Stimulated activated CD4-positive, alpha-beta T cell treated with anti-CD3 and anti-CD28 coated beads, Interleukin-4, amount 100 ng/mL, for 48 hours (primary cell): ENCODE results near the gene INPP1.

Experiments used
- DNase-seq, 2 donors: peaks; one replicate each; pipeline ENCODE4 v3.0.0-alpha.2; 2020; ENCODE audit warnings: low read depth in 2 of 2

Gene INPP1

DNA sequence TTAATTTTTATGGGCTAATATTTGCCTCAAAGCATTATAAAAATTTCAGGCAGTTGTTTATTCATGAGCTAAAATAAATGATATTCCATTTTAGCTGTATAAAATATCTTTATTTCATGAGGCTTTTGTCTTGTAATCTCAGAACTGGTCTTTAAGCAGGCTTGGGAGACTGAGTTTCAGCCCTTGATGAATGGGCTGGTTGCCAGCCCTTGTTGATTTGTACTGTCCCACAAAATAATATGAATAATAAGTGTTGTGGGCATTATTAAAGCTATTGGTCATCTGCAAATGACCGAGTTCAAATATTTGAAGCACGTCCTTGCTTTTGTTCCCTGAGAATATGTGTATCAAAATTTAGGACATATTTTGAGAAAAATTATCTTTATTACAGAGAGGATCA lies 18.2 kb downstream of the INPP1 start:
- no peak for DNase-seq

GRCh38 chr2:190362894-190363293 lies 19.5 kb downstream of the INPP1 start:
- no peak for DNase-seq

DNA sequence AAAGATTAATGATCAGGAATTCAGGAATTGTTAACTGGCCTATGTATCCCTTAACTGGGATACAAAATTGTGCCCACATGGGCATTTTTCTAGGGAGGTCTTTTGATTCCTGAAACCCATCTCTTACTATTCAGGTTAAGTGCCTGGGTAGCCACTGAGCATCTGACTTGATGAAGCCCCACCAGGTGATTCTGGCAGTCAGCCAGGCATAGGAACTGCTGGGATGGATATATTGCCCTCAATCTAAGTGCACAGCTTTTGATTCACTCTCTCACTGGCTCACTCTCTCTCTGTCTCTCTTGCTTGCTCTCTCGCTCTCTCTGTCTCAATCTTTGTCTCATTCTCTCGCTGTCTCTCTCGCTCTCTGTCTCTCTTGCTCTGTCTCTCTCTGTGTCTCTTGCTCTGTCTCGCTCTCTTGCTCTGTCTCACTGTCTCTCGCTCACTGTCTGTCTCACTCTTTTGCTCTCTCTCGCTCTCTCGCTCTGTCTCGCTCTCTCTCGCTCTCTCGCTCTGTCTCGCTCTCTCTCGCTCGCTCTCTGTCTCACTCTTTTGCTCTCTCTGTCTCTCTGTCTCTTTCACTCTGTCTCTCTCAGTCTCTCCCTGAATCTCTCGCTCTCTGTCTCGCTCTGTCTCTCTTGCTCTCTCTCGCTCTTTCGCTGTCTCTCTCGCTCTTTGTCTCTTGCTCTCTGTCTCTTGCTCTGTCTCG lies 22.3 kb downstream of the INPP1 start:
- DNase-seq: no peak

GRCh38 chr2:190366248-190366753 lies 22.9 kb downstream of the INPP1 start:
- DNase-seq: no peak

- DNase-seq: no peak
These were observed 23.7 kb downstream of the INPP1 start for GRCh38 chr2:190367091-190367490.

GRCh38 chr2:190369635-190370034 lies 26.2 kb downstream of the INPP1 start:
- DNase-seq: no peak

DNA sequence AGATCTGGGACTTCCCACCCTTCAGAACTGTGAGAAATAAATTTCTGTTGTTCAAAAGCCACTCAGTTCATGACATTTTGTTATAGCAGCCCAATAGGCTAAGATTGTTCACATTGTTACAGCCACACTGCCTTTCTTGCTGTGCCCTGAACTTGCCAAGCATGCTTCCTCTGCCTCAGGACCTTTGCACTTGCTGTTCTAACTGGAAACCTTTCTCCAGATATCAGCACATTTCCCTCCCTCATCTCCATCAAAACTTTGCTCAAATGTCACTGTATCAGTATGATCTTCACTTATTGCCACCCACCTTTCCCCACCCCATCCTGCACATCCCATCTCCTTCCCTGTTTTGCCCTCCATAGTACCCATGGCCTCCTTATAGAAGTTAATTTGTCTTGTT lies 32.7 kb downstream of the INPP1 start:
- DNase-seq: no peak

DNA sequence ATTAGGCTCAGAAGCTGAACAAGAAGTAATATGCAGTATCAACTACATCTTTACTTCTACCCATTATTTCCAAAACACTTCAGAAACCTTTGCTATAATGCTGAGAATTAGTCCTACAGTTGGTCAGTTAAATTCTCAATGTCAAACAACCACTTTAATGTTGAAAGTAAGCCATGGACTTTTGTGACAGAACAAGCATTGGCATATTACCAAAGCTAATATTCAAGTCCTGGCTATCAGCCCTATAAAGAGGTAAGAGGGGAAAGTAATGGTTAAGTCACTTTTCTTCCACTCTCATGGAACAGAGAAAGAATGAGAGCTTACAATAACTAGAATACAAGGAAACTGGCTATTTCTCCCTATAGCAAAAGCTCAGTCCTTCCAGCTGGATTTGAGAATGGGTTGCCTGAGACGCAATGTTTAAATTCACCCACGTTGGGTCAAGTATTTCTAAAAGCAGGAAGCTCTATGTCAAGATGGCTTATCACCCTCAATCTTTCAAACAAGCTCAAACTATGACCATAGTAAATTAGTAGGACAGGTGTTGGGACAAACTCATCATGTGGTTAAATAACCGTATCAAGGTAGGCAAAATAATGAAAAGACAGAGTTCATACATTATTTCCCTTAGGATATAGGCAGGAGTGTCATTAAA lies 33.3 kb downstream of the INPP1 start:
- no peak for DNase-seq

DNA sequence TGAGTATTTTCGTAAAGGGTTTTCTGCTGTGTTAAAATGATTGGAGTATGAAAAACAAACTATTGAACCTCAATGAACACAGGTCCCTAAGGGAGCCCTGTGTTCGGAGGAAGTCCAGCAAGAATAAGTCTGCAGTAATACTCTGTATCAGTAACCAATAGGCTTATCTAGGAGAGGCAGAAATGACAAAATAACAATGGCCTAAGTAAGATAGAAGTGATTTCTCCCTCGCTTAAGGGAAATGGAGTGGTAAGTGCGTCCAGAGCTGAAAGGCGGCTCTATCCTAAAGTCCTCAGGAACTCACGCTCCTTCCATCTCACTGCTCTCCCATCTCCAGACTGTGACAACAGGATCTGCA lies 35.5 kb downstream of the INPP1 start:
- DNase-seq: no peak

DNA sequence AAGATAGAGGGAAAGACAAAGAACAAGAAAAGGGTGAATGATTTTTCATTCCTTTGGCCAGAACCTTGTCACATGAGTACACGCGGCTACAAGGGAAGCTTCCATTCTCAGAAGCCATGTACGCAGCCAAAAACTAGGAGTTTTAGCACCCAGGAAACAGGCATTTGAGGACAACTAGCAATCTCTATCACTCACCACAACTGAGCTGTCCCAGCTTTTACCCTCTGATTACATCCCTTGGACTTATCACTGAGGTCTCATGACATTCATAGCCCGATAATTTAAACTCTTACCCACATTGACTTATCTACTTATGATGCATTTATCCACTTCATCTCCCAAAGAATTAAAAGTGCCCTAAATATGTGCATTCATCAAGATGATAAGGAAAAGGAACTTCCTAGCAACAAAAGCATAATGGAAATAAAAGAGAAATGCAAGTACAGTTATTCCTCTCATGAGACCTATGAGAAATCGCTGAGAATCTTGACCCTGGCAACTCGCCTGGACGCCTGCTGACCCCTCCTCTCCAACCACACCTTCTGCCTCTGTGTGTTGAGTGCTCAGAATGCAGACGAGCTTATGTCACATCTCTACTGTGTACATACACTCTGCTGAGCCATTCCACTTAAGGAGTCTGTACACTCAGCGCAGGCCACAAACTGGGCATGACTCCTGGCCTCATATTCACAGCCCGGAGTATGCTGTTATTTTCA lies 36.0 kb downstream of the INPP1 start:
- no peak for DNase-seq

DNA sequence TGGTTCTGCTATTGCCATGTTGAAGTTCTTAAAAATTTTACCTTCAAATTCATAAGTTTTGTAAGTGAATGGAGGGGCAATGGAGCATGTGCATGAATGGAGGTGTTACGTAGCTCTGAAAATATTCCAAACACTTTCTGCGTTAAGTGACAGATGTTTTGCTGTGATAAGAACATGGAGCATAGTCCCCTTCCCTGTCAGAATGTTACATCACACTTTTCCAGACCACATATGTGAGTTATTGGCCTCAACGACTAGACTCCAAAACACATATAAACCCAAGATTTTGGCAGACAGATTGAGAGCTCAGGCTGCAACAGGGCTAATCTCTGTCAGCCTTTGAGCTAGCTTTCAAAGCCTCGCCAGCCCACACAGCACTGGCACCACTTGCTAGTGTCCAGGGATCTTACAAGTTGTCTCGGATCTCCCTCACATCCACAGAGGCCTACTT lies 37.6 kb downstream of the INPP1 start:
- DNase-seq: no peak

DNA sequence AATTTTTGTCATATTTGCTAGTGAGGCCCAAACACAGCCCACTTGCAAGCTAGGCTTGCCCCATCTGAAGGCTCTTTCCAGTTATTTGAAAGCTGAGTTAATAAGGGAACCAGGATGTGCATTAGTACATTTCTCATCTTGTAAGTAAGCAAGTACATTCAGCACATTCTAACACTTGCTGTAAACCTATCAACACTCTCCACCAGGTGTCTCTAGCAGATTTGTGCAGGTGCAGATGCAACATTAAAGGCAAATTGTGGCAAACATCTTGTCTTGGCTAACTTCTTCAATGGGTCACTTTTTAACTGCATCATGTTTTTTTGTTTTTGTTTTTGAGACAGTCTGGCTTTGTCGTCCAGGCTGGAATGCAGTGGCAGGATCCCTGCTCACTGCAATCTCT lies 39.5 kb downstream of the INPP1 start:
- DNase-seq: no peak

DNA sequence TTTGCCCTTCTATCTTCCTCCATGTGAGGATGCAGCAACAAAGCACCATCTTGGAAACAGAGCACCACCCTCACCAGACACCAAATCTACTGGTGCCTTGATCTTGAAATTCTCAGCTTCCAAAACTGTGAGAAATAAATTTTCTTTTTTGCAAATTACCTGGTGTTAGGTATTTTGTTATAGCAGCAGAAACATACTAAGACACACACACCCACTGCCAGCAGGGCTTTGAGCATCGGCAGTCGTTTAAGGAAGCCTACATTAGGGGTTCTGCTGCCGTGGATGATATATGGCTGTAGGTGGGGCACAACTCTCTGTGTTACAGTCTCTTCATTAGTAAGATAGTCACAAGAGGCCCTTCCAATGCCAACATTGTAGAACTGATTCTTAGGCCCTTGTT lies 44.0 kb downstream of the INPP1 start:
- no peak for DNase-seq

- no peak for DNase-seq
These were observed 52.9 kb downstream of the INPP1 start for GRCh38 chr2:190396271-190396670.

- no peak for DNase-seq
These were observed 59.7 kb downstream of the INPP1 start for GRCh38 chr2:190402986-190403603.

GRCh38 chr2:190404487-190404886 lies 61.1 kb downstream of the INPP1 start:
- DNase-seq: peak in 1 of 2 donors; percentile 23

DNA sequence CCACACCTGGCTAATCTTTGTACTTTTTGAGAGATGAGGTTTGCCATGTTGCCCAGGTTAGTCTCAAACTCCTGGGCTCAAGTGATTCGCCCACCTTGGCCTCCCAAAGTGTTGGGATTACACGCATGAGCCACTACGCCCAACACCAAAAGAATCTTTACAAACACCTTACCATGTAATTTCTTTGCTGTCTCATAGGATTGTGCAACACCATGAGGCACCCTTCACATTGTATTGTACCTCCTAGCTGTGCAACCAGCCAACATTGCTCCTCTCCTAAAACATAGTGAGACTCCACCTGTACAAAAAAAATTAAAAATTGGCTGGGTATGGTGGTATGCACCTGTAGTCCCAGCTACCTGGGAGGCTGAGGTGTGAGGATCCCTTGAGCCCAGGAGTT lies 61.7 kb downstream of the INPP1 start:
- DNase-seq: no peak

DNA sequence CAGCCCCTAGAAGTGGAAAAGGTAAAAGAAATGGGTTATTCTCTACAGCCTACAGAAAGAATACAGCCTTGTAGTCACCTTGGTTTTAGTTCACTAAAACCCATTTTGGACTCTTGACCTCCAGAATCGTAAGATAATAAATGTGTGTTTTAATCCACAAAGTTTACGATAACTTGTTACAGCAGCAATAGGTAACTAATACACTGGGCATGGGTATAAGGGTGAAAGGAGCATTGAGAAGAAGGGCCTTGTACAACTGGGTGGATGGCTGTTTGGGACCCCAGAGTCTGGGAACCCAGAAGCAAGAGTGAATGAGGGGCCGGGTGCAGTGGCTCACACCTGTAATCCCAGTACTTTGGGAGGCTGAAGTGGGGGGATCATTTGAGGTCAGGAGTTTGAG lies 62.6 kb downstream of the INPP1 start:
- no peak for DNase-seq

DNA sequence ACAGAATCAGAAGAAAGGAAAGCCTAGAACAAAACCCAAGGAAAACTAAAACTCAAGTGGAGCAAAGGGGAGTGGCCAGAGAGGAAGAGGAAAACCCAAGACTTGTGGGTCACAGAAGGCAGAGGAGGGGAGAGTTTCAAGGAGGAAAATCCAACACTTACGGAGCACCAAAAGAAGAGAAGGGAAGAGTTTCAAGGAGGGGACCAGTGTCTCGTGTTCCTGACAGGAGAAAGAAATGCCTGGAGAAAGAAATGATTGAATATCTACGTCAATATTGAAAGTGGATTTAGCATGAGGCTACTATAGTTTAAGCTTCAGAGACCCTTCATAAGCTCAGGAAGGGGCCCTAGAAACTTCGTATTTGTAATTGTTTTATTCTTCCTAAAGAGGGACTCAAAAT lies 63.4 kb downstream of the INPP1 start:
- DNase-seq: no peak

GRCh38 chr2:190407246-190407661 lies 63.9 kb downstream of the INPP1 start:
- no peak for DNase-seq

- DNase-seq: peak; percentile 39 to 46
These were observed 64.5 kb downstream of the INPP1 start, which contains the start of gene MFSD6 for GRCh38 chr2:190407662-190408537. Gene MFSD6 (plus strand): TSS chr2:190408355. CDS start chr2:190436030, 27,675 bp downstream.
